Mesenteric fat pad (tissue), 1 donor: ENCODE measurements around the gene PITRM1. TPM values are rescaled to one million over a fixed set of nuclear protein-coding genes. Genes with fewer than 3 reads are reported as not detected.
"Not testable (repeated sequence)": the region's sequence is repeated elsewhere in the genome, so short reads cannot be mapped to it uniquely, and the experiment has no call there.

Experiments
- DNase-seq: peaks from one replicate; pipeline ENCODE4 v3.0.0-alpha.2; 2020; ENCODE audit warnings: low spot score
- total RNA-seq: library from RNA; stranded (reverse); fragmentation: NEBNext Ultra II Directional; extraction: Animal tissue kit (Norgen Biotek cat#: 25700); gene quantifications from one replicate; pipeline ENCODE4 v1.2.1, GENCODE V29; 2021
- donor health status: DM: yes; HTN: yes; CAD: no.

Gene PITRM1
- total RNA-seq, 1 donor from 2014 or later: 110 TPM

DNA sequence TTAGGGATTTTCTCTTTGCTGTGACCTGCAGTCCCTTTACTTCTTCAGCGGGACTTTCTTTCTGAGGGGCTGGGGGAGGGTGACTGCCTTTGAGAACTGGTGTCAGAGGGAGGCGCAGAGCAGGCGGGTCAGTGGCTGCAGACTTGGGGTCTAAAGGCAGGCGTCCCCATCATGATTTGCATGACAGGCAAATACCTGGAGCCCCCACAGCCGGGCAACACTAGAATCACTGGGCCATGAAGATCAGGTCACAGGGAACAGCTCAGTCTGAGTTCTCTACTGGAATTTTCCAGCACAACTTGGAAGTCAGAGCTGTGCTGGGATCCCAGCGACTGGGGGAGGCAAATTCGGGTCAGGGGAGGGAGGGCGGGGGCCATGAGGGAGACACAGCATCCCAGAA is 29.2 kb upstream of the PITRM1 start:
- no peak for DNase-seq

DNA sequence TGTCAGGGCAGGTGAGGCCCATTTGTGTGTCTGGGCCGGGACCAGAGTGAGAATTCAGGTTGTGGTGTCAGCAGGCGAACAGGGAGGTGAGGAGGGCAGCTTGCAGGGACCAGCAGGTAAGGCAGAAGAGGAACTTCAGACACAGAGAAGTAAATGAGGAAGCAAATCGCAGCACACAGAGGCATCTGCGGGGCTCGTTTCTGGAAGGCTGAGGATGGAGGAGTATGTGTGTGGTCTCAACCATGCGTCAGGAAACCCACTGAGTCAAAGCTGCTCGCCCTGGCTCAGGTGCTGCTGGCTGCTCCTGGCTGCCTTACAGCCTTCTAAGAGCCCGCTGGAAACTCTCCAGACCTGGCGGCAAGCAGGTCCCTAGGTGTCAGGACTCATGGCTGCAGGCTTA is 26.9 kb upstream of the PITRM1 start:
- DNase-seq: no peak

DNA sequence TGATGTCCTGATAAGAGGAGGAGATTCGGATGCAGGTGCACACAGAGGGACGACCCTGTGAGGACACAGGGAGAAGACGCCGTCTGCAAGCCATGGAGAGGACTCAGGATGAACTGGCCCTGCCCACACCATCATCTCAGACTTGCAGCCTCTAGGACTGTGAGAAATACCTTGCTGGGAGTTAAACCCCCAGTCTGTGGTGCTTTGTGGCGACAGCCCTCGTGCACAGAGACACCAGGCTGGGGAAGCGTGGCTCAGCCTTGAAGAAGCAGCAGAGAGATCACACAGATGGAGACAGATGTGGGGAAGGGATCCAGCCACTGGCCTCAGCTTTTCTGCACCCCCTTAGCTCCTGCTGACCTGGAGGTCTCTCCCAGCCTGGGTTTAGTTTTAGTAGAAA is 26.3 kb upstream of the PITRM1 start:
- no peak for DNase-seq

DNA sequence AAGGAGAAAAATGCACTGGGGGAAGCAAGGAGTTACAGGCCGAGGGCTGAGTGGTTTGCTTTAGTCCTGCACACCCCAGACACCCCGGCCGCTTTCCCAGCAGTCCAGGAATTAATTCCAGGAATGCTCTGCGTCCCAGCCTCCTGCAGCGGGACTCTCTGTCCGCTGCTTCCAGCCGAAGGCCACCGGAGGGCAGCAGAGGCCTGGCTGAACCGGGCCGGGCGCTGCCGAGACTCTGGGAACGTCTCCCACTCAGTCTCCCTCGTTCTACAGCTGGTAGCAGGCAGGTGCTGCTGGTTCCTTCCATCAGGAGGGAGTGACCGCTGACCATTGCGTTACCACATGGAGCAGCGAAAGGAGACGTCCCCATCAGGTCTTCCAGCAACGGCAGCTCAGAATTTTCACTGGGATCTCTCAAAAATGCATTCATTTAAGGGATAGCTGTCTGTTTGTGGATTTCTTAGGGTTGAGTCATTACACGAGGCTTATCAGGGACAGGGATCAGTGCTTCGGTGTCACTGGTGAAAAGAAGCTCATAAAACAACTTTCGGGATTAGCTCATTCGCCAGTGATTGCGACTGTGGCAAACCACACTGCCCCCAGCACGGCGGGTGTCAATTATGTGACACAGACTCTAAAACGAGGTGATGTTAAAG is 24.9 kb upstream of the PITRM1 start:
- peak; percentile 93 for DNase-seq

DNA sequence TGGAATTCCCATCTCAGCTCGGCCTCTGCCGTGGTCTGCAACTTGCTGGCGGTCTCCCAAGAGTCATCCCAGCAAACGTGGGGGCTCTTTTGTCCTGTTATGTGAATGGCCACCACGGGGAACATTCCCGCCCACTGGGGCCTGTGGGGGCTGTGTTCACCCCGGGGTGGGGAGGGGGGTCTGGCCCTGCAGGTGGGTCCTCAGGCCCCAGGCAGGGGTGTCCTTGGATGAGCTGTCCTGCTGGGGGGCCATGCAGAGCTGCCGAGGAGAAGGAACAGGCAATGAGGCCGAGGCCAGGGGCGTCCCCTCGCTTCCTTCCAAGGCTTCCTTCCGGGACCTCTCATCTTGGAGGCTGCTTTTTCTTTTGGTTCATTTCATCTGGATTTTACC is 24.4 kb upstream of the PITRM1 start:
- DNase-seq: no peak

DNA sequence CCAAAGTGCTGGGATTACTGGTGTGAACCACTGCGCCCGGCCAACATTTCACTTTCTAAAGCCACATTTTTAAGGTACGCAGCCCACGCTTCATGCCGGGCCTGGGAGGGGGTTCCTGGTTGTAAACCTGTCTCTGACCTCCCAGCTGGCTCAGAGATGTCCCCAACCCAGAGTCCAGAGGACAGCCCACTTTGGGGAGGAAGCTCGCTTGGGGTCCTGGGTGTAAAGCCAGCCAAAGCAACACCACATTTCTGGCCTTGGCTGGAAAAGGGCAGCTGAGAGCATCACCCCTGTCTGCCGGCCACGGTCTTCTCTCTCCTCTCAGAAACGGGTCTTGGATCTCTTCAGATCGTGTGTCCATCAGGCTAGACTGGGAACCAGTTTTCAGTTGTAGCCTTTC is 23.9 kb upstream of the PITRM1 start:
- no peak for DNase-seq

DNA sequence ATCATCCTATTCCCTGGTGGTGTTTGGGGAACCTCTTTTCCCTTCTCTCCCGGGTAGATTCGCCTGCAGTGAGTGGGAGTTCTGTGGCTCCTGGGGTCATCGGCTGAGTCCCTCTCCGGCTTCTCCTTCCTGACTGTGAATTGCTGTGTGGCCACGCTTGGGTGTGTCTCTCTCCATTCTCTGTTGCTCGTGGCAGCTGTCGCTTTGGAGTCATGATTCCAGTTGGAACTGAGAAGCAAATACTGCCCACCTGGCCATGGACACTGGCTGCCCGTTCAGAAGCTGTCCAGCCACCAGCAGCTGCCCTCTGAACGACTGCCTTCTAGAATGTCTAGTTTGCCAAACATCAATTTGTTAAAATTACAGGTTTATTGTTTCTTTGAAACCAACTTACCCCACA is 23.1 kb upstream of the PITRM1 start:
- no peak for DNase-seq

DNA sequence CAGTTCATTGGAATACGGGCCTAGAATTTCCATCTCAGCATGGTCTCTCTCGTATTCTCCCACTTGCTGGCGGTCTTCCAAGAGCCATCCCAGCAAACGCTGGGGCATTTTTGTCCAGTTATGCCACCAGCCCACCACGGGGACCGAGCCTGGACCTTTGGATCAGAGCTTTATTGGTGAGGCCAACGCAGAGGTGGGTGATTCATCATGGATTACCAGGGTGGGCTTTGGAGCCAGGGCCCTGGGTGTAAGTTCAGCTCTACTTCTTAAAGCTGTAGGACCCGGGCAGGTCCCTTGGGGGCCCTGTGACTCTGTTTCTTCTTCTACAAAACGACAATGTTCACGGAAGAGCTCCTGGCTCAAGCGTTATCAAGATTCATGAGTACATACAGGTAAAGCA is 22.7 kb upstream of the PITRM1 start:
- DNase-seq: no peak

DNA sequence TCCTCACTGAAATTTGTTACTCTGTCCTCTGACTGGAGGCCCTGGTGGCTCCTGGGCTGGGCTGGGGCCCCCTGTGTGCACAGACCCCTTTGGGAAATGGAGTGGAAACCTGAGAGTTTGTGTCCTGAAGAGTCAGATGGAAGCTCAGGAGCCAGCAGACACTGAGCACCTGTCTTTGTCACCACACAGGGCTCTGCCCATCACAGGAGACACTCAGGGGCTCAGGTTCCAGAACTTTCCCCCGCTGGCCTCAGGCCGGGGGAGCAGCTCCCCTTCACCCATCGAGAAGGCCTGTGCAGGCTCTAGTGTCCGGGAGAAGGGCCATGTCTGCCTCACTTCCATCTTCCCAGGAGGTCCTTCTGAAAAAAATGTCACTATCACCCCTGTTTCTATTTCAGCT is 22.3 kb upstream of the PITRM1 start:
- DNase-seq: no peak

DNA sequence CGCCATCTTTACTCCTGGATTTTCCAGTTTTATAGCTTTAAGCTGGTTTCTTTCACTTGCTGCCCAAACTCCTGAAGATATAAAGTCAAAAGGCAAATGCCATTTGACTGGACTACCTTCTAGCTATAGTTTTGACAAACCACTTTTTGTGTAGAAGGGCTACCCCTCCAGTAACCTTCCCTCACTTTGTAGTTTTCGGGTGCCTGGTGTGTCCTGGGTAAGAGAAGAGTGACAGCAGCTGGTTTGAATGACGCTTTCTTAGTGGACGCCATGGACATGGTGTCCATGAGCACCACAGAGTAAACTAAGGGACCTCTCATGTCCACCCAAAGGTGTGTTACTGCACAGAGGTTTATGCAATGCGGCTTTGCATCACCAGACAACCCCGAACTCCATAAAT is 21.2 kb upstream of the PITRM1 start:
- DNase-seq: no peak

DNA sequence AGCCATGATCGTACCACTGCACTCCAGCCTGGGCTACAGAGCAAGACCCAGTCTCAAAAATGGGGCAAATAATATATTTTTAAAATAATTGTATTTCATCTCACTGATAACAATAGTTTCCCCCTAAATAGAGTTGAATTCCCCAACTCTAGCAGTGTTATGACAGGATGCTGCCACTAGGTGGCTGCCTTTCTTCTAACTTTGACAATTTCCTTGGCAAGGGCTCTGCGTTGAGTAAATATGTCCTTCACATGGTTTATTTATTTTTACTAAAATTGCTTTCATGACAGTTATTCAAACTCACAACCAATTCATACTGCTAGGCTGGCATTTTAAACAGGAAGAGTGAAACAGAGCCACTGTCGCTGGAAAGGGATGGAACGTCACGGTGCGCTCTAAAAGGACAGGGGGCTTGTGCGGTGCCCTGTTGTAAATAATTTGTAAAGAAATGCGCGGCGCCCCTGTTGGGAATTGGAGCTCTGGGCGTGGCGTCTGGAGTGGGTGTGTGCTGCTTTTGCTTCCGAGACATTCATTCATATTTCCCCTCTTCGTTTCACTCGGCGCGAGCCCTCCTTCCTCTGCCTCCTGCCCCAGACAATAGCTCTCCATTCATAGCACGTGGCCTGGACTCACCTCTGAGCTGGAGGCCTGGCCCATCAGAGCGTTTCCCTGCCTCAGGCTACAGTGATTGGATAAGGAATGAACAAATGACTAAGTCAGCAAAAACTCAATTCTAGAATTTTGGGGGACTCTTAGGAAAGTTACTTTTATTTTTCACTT is 20.5 kb upstream of the PITRM1 start:
- DNase-seq: no peak

DNA sequence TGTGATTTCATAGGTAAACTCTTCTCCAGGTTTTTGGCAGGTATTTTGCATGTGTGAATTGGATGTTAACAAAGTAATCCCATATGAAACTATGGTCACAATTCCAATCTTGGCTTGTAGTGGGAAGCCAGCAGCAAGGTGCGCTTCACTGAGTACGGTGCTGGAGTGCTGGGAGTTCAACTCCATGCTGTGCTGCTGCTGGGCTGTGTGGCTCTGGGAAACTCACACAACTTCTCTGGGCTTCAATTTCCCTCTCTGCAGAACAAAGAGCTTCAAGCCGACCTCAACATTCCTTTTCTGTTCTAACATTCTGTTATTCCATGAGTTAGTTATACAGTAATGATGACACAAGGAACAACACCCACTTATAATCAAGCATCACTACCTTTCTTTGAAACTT is 18.2 kb upstream of the PITRM1 start:
- no peak for DNase-seq

DNA sequence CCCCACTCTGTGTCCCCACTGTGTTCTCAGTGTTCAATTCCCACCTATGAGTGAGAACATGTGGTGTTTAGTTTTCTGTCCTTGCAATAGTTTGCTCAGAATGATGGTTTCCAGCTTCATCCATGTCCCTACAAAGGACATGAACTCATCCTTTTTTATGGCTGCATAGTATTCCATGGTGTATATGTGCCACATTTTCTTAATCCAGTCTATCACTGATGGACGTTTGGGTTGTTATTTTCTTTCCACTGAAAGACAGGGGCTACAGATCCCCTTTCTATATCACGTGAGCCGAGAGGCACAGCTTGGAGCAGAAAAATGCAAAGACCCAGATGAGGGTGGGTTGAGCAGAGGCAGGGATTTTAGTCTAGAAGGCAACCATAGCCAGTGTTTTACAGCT is 14.6 kb upstream of the PITRM1 start:
- not testable (repeated sequence) for DNase-seq

DNA sequence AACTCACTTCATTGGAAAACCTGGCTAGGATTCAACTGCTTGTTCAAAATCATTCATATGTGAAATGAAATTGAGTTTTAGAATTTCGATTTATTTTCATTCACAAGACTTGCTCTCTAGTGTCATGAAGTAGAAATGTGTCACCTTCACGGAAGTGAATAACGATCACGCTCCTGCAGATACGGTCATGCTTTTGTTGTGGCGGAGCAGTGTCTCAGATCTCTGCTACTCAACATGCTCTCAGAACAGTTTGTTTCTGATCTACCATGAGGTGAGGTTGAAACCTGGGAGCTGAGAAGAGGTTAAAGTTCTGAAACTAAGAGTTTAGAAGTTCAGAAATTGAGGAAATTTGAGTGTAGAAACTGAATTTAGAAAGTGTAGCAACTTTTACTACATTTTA is 13.8 kb upstream of the PITRM1 start:
- no peak for DNase-seq

DNA sequence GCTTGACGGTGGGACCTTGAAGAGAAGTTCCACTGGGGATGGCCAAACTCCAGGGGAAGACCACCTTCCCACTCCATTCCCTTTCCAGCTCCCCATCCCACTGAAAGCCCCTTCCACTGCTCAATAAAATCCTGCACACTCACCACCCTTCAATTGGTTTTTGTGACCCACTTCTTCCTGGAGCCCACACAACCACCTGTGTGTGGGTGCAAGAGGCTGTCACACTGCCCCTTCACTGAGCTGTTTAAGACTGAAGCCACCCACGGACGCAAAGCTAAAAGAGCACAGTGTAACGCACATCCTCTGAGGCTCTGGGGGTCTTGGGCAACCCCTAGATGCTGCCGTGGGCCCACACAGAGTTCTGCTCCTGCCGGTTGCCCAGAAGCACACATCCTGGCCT is 12.8 kb upstream of the PITRM1 start:
- no peak for DNase-seq

DNA sequence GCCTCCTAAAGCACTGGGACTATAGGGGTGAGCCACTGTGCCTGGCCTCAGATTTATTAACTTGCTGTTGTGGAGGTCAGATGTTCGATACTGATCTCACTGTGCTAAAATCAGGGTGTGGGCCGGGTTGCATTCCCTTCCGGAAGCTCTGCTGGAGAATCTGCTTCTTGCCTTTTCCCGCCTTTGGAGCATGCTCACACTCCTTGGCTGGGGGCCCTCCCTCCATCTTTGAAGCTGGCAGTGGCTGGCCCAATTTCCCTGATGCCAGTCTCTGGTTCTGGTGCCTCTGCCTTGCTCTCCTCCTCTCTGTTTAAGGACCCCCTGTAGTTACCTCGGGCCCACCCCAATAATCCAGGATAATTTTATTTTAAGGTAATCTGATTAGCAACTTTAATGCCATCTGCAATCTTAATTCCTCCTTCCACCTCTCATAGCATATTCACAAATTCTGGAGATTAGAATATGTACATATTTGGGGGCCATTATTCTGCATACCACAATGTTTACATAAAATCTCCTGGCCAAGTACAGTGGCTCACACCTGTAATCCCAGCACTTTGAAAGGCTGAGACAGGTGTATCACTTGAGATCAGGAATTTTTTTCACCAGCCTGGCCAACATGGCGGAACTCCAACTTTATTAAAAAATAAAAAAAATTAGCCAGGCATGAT is 7.9 kb upstream of the PITRM1 start:
- no peak for DNase-seq

DNA sequence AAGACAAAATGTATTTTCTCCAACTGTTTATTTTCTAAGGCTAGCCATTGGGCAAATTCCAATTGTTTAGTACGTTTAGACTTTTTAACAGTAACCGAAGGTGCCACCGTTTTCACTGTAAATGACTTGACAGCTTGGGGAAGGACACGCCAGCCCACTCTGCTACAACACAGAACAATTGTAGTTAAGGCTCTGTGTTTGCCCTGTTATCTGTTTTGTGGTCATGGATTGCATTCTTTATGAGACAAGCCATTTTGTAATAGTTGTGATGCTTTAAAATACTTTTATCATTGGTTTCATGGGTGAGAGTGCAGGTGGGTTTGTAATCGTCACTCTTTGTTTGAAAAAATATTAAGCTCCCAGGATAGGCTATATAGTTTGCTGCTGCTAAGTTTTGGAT is 6.6 kb upstream of the PITRM1 start:
- no peak for DNase-seq

DNA sequence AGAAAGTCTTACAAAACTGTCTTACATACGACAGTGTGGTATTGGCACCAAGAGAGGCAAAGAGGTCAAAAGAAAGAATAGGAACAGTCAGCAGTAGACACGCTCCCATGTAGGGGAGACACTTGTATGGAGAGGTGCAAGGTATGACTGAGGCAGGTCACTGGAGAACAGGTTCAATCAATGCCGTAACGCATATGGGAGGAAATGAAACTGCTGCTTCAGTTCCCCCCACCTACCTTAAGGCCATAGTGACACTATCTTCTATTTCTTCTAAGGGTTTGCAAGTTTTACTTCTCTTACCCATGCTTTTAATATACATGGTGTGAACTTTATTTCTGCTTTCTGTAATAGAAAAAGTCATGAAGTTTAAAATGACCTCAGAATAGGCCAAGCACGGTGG is 5.5 kb upstream of the PITRM1 start:
- no peak for DNase-seq

DNA sequence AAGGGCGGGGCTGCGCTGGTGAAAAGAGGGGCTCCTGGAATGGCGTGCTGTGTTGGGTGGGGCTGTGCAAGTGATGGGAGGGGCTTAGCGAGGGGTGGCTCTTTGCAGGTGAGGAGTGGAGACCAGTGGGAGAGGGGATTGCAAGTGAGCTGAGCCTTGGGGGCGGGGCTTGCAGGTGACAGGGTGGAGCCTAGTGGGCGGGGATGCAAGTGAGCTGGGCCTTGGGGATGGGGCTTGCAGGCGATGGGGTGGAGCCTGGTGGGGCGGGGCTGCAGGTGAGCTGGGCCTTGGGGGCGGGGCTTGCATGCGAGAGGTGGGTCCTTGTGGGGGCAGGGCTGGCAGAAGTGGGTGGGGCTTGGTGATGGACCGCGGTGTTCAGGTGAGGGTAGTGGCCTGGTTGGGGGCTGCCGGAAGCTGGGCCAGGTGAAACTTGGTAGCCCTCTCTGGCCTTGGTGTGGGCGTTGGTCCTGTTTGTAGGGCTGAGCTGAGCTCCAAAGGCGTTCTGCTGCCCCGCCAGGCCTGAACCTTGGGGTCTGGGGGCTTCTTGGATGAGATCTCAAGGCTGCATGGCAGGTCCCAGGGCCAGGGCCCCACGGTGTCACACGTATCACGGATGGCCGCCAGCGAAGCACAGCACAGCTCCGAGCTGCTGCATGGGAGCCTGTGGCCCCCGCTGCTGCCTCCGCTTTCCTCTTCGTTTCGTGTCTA is 743 bp upstream of the PITRM1 start:
- no peak for DNase-seq

DNA sequence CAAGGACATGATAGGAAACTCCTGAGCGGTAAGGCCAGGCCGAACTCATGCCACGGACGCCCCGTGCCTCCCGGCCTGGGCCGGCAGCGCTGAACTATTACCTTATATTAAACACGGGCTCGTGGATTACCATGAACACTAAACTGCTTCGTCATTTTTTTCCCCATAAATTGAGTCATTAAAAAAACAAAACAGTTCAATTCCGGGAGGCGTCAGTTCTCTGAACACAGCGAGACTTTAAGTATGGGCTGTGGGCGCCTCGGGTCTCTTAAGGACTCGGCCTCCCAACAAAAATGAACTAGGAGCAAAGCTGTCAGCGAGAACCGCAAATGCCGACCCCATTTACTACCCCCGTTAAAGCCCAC is 519 bp downstream of the PITRM1 start:
- DNase-seq: no peak

DNA sequence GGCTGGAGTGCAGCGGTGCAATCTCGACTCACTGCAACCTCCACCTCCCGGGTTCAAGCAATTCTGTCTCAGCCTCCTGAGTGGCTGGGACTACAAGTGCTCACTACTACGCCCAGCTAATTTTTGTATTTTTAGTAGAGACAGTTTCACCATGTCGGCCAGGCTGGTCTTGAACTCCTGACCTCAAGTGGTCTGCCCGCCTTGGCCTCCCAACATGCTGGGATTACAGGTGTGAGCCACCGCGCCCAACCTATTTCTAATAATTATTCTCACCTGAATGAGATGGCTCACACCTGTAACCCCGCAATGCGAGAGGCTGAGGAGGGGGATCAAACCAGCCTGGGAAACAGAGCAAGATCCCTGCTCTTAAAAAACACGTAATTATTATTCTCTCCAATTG is 1.1 kb downstream of the PITRM1 start:
- not testable (repeated sequence) for DNase-seq

DNA sequence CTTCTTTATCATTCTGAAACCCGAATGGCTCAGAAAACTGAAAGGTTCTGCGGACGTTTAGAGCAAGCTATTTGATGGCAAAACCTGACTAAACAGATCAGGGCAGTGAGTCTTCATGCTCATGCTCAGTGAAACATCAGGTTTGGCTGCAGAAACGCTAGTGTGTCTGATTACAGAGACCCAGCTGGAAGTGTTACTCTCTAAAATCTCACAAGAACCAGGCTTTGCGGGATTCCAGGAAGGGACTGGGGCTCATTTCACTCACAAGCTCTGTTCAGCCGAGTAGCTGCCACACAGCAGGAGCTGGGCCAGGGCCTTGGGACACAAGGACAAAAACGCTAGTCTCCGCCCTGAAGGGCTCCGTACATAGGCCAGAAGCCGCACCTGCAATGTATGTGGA is 2.9 kb downstream of the PITRM1 start:
- DNase-seq: no peak
